ENCODE measurements around the gene MGME1.

The MGME1 gene

DNA sequence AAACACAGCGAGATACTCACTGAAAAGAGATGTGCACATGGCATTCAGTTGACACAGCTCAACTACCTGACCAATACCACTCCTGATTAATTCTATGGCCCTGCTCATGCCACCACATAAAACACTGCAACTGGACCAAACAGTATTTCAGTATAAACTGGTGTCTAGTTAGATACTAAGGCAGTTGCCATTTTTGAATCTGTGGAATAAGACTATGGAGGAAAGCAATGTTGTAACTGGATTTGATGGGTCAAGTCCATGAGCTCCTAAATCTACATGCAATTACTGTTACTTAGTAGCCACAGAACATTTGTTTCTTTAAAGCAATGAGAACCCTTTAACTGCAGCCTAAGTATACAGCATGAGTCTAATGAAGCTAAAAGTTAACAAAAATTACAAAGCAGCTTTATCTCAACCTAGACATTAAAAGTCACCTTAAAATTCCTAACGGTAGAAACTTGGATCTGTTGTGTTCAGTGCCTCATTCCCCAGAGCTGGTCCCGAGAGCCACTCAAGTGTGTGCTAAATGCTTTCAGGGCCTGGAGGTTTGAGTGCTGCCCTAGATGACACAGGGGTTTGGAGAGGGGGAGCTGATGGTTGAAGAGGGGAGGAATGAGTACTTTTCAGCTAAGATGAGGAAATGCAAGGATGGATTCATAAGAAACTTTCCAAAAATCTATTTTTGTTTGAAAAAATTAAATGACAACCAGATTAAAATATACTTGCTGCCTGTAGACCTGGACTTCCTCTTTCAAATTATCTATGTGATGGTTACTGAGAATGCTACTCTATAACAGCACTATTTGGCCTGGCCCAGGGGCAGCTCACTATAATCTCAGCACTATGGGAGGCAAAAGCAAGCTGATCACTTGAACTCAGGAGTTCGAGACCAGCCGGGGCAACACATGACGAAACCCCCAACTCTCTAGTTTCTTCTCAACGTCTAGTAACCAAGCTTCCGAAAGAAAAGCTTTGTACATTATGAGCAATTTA lies 15.8 kb upstream of the MGME1 start:
- no peak for DNase-seq (ENCODE audit: low read depth in 2 of 2)
- no peak overlapping the region for H3K4me3 ChIP-seq (replicated peaks in 1 of 2; ENCODE audit: low read depth in 2 of 2, low read length in 2 of 2)
- TF ChIP-seq, protein P1, sequence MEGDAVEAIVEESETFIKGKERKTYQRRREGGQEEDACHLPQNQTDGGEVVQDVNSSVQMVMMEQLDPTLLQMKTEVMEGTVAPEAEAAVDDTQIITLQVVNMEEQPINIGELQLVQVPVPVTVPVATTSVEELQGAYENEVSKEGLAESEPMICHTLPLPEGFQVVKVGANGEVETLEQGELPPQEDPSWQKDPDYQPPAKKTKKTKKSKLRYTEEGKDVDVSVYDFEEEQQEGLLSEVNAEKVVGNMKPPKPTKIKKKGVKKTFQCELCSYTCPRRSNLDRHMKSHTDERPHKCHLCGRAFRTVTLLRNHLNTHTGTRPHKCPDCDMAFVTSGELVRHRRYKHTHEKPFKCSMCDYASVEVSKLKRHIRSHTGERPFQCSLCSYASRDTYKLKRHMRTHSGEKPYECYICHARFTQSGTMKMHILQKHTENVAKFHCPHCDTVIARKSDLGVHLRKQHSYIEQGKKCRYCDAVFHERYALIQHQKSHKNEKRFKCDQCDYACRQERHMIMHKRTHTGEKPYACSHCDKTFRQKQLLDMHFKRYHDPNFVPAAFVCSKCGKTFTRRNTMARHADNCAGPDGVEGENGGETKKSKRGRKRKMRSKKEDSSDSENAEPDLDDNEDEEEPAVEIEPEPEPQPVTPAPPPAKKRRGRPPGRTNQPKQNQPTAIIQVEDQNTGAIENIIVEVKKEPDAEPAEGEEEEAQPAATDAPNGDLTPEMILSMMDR (IDR thresholded peaks at IDR 0.05; ENCODE audit: low read depth, low read length), result no peak

DNA sequence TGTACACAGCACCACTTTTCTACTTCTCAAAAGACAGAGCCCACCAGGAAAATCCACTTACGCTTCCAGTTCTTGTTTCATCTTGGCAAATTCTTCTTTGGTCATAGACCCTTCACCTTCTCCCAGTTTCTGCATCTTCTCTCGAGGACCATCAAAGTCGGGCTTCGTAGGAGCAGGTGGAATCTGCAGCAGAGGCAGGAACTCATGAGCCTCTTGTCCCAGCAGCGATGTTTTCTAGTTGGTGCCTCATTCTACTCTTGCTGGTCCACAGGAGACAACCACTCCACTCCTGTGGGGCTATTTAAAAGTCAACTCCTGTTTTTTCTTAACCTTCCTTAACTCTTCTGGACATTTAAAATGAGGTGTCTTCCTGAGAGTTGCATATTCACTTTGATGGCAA lies 14.9 kb upstream of the MGME1 start:
- H3K4me3 ChIP-seq (replicated peaks in 1 of 2; ENCODE audit: low read depth in 2 of 2, low read length in 2 of 2), result no peak overlapping the region
- TF ChIP-seq, protein P1 (IDR thresholded peaks at IDR 0.05; ENCODE audit: low read depth, low read length), result no peak
- DNase-seq (ENCODE audit: low read depth in 2 of 2), result no peak

DNA sequence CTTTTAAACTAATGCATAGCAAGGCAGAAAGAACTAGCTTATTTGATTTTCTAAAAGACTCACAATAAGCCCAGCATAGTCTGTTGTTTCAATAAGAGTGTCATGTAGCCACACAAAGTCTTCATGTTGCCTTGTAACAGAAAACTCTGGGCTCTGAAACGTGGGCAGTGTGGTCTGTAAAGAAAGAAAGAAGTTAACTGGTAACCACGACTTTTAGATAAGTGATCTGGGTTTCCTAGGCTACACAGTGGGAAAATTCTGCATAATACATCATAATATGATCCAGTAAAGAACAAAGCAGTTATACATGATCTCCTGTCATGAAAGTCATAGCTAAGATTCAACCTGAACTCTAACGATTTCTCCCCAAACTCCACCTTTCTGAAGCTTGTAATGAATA lies 13.5 kb upstream of the MGME1 start:
- H3K4me3 ChIP-seq (replicated peaks in 1 of 2; ENCODE audit: low read depth in 2 of 2, low read length in 2 of 2), result no peak overlapping the region
- TF ChIP-seq, protein P1 (IDR thresholded peaks at IDR 0.05; ENCODE audit: low read depth, low read length), result no peak
- no peak for DNase-seq (ENCODE audit: low read depth in 2 of 2)

DNA sequence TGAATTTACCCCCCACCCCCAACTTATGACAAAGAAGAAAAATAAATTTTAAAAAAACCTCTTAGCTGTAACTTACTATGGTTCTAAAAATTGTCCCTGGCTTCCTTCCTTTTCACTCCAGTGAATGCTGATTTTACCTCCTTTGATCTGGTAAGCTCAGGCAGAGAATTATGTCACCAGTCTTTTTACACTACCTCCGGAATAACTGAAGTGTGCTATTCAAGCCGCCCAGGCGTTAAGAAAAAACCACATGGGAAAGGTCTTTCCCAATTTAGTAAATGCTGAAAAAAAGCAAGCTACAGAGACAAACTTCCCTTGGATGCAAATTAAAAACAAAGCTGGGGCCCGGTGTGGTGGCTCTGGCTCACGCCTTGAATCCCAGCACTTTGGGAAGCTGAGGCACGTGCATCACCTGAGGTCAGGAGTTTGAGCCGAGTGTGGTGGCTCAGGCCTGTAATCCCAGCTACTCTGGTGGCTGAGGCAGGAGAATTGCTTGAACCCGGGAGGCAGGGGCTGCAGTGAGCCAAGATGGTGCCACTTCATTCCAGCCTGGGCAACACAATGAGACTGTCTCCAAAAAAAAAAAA lies 12.6 kb upstream of the MGME1 start:
- no peak for DNase-seq (ENCODE audit: low read depth in 2 of 2)
- TF ChIP-seq, protein P1 (IDR thresholded peaks at IDR 0.05; ENCODE audit: low read depth, low read length), result no peak
- no peak overlapping the region for H3K4me3 ChIP-seq (replicated peaks in 1 of 2; ENCODE audit: low read depth in 2 of 2, low read length in 2 of 2)

DNA sequence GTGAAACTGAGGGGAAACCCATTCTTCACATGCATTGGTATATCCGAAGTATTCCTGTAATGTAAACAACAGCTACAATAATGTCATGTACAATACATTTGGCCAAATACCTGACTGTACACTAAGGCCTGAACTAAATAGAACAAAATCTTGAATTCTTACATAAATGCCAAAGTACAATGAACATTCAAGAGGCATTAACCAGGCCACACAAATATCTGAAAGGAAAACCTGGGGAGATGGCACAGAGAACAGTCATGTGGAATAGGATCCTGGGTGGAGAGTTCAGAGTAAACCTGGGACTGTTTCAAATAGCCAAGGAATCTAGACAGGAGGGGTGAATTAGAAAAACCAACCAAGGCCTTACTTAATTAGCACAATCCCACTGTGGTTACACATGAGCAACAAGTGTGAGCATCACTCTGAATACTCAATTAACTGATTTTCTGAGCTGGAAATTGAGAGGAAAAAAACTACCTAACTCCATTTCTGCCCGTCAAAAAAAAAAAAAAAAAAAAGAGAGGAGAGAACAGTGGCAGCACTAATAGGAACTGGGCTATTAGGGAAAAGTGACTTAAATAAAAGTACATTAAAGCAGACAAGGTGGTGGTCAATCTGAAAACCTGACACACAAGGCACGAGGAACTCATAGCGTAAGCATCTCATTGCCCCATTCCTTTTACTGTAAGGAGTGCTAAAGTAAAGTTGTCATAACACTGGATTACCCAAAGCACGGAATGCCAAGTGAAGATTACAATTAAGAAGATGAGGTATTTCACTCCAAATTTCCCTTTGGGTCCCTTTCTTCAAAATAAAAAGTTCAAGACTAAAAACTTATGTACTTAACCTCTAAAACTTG lies 11.1 kb upstream of the MGME1 start:
- DNase-seq (ENCODE audit: low read depth in 2 of 2), result no peak
- H3K4me3 ChIP-seq (replicated peaks in 1 of 2; ENCODE audit: low read depth in 2 of 2, low read length in 2 of 2), result no peak overlapping the region
- TF ChIP-seq, protein P1 (IDR thresholded peaks at IDR 0.05; ENCODE audit: low read depth, low read length), result no peak

- TF ChIP-seq, protein P1 (IDR thresholded peaks at IDR 0.05; ENCODE audit: low read depth, low read length), result peak; percentile 17
- DNase-seq (ENCODE audit: low read depth in 2 of 2), result peak in 1 of 2 donors; percentile 55
- H3K4me3 ChIP-seq (replicated peaks in 1 of 2; ENCODE audit: low read depth in 2 of 2, low read length in 2 of 2), result no peak overlapping the region
Measured at GRCh38 chr20:17958373-17959256, 10.2 kb upstream of the MGME1 start.

Data from cardiac fibroblast (primary cell).